ENCODE measurements around the gene MEOX2.

The MEOX2 gene

GRCh38 chr7:15658247-15658646 lies 28.2 kb downstream of the MEOX2 start:
- no peak for TF ChIP-seq Cebpa-rat (IDR thresholded peaks at IDR 0.05)
- H3K36me3 ChIP-seq, result no peaks in the 10 kb centered on the region
- no peaks in the 10 kb centered on the region for H3K27me3 ChIP-seq
- no peak overlapping the region for H3K9ac ChIP-seq
- no peaks in the 10 kb centered on the region for H4K20me1 ChIP-seq
- no peaks in the 10 kb centered on the region for H3K4me1 ChIP-seq
- H3K4me2 ChIP-seq, result no peak overlapping the region
- no peak overlapping the region for H3K4me3 ChIP-seq
- H3K9me3 ChIP-seq, result no peaks in the 10 kb centered on the region
- H3K27ac ChIP-seq, result no peak overlapping the region

GRCh38 chr7:15652776-15653290 lies 33.6 kb downstream of the MEOX2 start:
- Histone ChIP-seq H3K27ac (no peak overlapping the region), H3K4me2 (no peak overlapping the region), H3K4me3 (no peak overlapping the region), H3K9me3 (no peaks in the 10 kb centered on the region), H3K27me3 (no peaks in the 10 kb centered on the region), H3K9ac (no peak overlapping the region), H4K20me1 (no peaks in the 10 kb centered on the region), H3K4me1 (no peaks in the 10 kb centered on the region), H3K36me3 (no peaks in the 10 kb centered on the region)
- TF ChIP-seq Cebpa-rat (IDR thresholded peaks at IDR 0.05), result no peak

- no peaks in the 10 kb centered on the region for H3K36me3 ChIP-seq
- no peak overlapping the region for H3K4me2 ChIP-seq
- H3K27ac ChIP-seq, result no peak overlapping the region
- no peaks in the 10 kb centered on the region for H3K27me3 ChIP-seq
- H3K9ac ChIP-seq, result no peak overlapping the region
- no peak overlapping the region for H3K4me3 ChIP-seq
- H3K9me3 ChIP-seq, result no peaks in the 10 kb centered on the region
- no peaks in the 10 kb centered on the region for H3K4me1 ChIP-seq
- no peak for TF ChIP-seq Cebpa-rat (IDR thresholded peaks at IDR 0.05)
- no peaks in the 10 kb centered on the region for H4K20me1 ChIP-seq
Observed at GRCh38 chr7:15651693-15652092, 34.8 kb downstream of the MEOX2 start.

- Histone ChIP-seq H3K27me3 (no peaks in the 10 kb centered on the region), H4K20me1 (no peaks in the 10 kb centered on the region), H3K36me3 (no peaks in the 10 kb centered on the region), H3K9me3 (no peaks in the 10 kb centered on the region), H3K4me3 (no peak overlapping the region), H3K27ac (no peak overlapping the region), H3K4me2 (no peak overlapping the region), H3K4me1 (no peaks in the 10 kb centered on the region), H3K9ac (no peak overlapping the region)
- no peak for TF ChIP-seq Cebpa-rat (IDR thresholded peaks at IDR 0.05)
Observed at GRCh38 chr7:15650787-15651186, 35.7 kb downstream of the MEOX2 start.

- Histone ChIP-seq H3K4me1 (peaks cover 4% of the 10 kb centered on the region), H3K4me2 (no peak overlapping the region), H4K20me1 (no peaks in the 10 kb centered on the region), H3K9ac (no peak overlapping the region), H3K36me3 (no peaks in the 10 kb centered on the region), H3K27me3 (no peaks in the 10 kb centered on the region), H3K9me3 (no peaks in the 10 kb centered on the region), H3K27ac (no peak overlapping the region), H3K4me3 (no peak overlapping the region)
- TF ChIP-seq Cebpa-rat (IDR thresholded peaks at IDR 0.05), result no peak
Observed at GRCh38 chr7:15648461-15648961, 38.0 kb downstream of the MEOX2 start.

- Histone ChIP-seq H3K9me3 (no peaks in the 10 kb centered on the region), H3K4me2 (no peak overlapping the region)
- TF ChIP-seq Cebpa-rat (IDR thresholded peaks at IDR 0.05), result no peak
Observed at GRCh38 chr7:15647309-15647708, 39.2 kb downstream of the MEOX2 start.

GRCh38 chr7:15643000-15643705 lies 43.3 kb downstream of the MEOX2 start:
- peaks cover 13% of the 10 kb centered on the region for H3K4me1 ChIP-seq
- H3K9me3 ChIP-seq, result no peaks in the 10 kb centered on the region
- no peaks in the 10 kb centered on the region for H4K20me1 ChIP-seq
- H3K9ac ChIP-seq, result no peak overlapping the region
- H3K27ac ChIP-seq, result 0 out of 2 replicates have a peak overlapping the region, but pooled peaks have one; percentile 24
- TF ChIP-seq Cebpa-rat (IDR thresholded peaks at IDR 0.05), result no peak
- H3K36me3 ChIP-seq, result no peaks in the 10 kb centered on the region
- H3K4me3 ChIP-seq, result no peak overlapping the region
- H3K4me2 ChIP-seq, result peak overlapping the region; percentile 60
- no peaks in the 10 kb centered on the region for H3K27me3 ChIP-seq

More at GRCh38 chr7:15647309-15647708, 39.2 kb downstream of the MEOX2 start:
- H4K20me1 ChIP-seq, result no peaks in the 10 kb centered on the region
- no peak overlapping the region for H3K27ac ChIP-seq
- no peak overlapping the region for H3K4me3 ChIP-seq
- peaks cover 13% of the 10 kb centered on the region for H3K4me1 ChIP-seq
- H3K36me3 ChIP-seq, result no peaks in the 10 kb centered on the region
- H3K9ac ChIP-seq, result no peak overlapping the region
- H3K27me3 ChIP-seq, result no peaks in the 10 kb centered on the region

- Histone ChIP-seq H4K20me1 (no peaks in the 10 kb centered on the region), H3K27me3 (no peaks in the 10 kb centered on the region), H3K36me3 (no peaks in the 10 kb centered on the region), H3K27ac (no peak overlapping the region), H3K9ac (no peak overlapping the region), H3K4me2 (no peak overlapping the region), H3K4me3 (no peak overlapping the region), H3K9me3 (no peaks in the 10 kb centered on the region), H3K4me1 (no peaks in the 10 kb centered on the region)
- no peak for TF ChIP-seq Cebpa-rat (IDR thresholded peaks at IDR 0.05)
Observed at GRCh38 chr7:15628876-15629275, 57.6 kb downstream of the MEOX2 start.

GRCh38 chr7:15626041-15626440 lies 60.4 kb downstream of the MEOX2 start:
- H3K4me3 ChIP-seq, result no peak overlapping the region
- no peaks in the 10 kb centered on the region for H4K20me1 ChIP-seq
- H3K27me3 ChIP-seq, result no peaks in the 10 kb centered on the region
- H3K4me2 ChIP-seq, result no peak overlapping the region
- H3K9me3 ChIP-seq, result no peaks in the 10 kb centered on the region
- H3K27ac ChIP-seq, result no peak overlapping the region
- no peaks in the 10 kb centered on the region for H3K4me1 ChIP-seq
- H3K36me3 ChIP-seq, result no peaks in the 10 kb centered on the region
- no peak overlapping the region for H3K9ac ChIP-seq
- no peak for TF ChIP-seq Cebpa-rat (IDR thresholded peaks at IDR 0.05)

GRCh38 chr7:15625466-15625865 lies 61.0 kb downstream of the MEOX2 start:
- H3K4me3 ChIP-seq, result no peak overlapping the region
- H4K20me1 ChIP-seq, result no peaks in the 10 kb centered on the region
- H3K4me1 ChIP-seq, result no peaks in the 10 kb centered on the region
- no peak overlapping the region for H3K9ac ChIP-seq
- no peaks in the 10 kb centered on the region for H3K9me3 ChIP-seq
- H3K27me3 ChIP-seq, result no peaks in the 10 kb centered on the region
- no peak overlapping the region for H3K27ac ChIP-seq
- H3K4me2 ChIP-seq, result no peak overlapping the region
- no peaks in the 10 kb centered on the region for H3K36me3 ChIP-seq
- no peak for TF ChIP-seq Cebpa-rat (IDR thresholded peaks at IDR 0.05)

All from BLaER1 (cell line).